Neural cell (in vitro differentiated cells): ENCODE results near the gene CAVIN1. TPM values are rescaled to one million over a fixed set of nuclear protein-coding genes. Genes with fewer than 3 reads are reported as not detected.

Experiments
- H2AFZ ChIP-seq: fragments of 200-600, 300-800 bp; sonication (generic), shearing (Covaris generic); 2 replicates; pipeline ENCODE4 v1.6.0; 2014; ENCODE audit warnings: low read depth, mild to moderate bottlenecking, antibody characterized with exemption, low read length, moderate library complexity
- H3F3A ChIP-seq: fragments of 200-600 bp; shearing (Covaris generic); 2 replicates; pipeline ENCODE4 v1.6.1; 2016; ENCODE audit warnings: mild to moderate bottlenecking, moderate library complexity, mixed read lengths, antibody characterized with exemption, low read length; ENCODE audit not compliant: insufficient read depth, poor library complexity, severe bottlenecking
- H3K27ac ChIP-seq: fragments of 200-600, 300-800 bp; sonication (generic), shearing (Covaris generic); 2 replicates; pipeline ENCODE4 v1.5.1; 2014; ENCODE audit warnings: mild to moderate bottlenecking, low read length, moderate library complexity
- H3K27me3 ChIP-seq: fragments of 300-800, 200-600 bp; sonication (generic), shearing (Covaris generic); 2 replicates; pipeline ENCODE4 v1.6.0; 2014; ENCODE audit warnings: mild to moderate bottlenecking, low read depth, low read length, moderate library complexity; ENCODE audit not compliant: insufficient read depth
- H3K36me3 ChIP-seq: fragments of 300-800, 200-600 bp; sonication (generic), shearing (Covaris generic); 2 replicates; pipeline ENCODE4 v1.5.1; 2014; ENCODE audit warnings: mild to moderate bottlenecking, antibody characterized with exemption, low read length, moderate library complexity; ENCODE audit not compliant: insufficient read depth
- H3K4me2 ChIP-seq: fragments of 300-800, 200-600 bp; sonication (generic), shearing (Covaris generic); 2 replicates; pipeline ENCODE4 v1.6.0; 2014; ENCODE audit warnings: mild to moderate bottlenecking, low read length
- H3K4me3 ChIP-seq: fragments of 300-800, 200-600 bp; sonication (generic), shearing (Covaris generic); 2 replicates; pipeline ENCODE4 v1.5.1; 2014; ENCODE audit warnings: mild to moderate bottlenecking, low read length, moderate library complexity
- H3K79me2 ChIP-seq: fragments of 200-600 bp; shearing (Covaris generic); replicated peaks from 2 replicates; pipeline ENCODE4 v1.6.0; 2014; ENCODE audit warnings: mild to moderate bottlenecking, low read length, moderate library complexity; ENCODE audit not compliant: insufficient read depth
- H3K9ac ChIP-seq: fragments of 300-800, 200-600 bp; sonication (generic), shearing (Covaris generic); 2 replicates; pipeline ENCODE4 v1.6.1; 2016; ENCODE audit warnings: mild to moderate bottlenecking, low read length, mixed read lengths
- H3K9me2 ChIP-seq: fragments of 200-600 bp; shearing (Covaris generic); 2 replicates; pipeline ENCODE4 v1.6.1; 2016; ENCODE audit warnings: mild to moderate bottlenecking, low read length, mixed read lengths; ENCODE audit not compliant: insufficient read depth
- H3K9me3 ChIP-seq: fragments of 200-600, 300-800 bp; sonication (generic), shearing (Covaris generic); 2 replicates; pipeline ENCODE4 v1.6.1; 2016; ENCODE audit warnings: mild to moderate bottlenecking, mixed run types, low read length, moderate library complexity, mixed read lengths
- H4K20me1 ChIP-seq: fragments of 200-600 bp; shearing (Covaris generic); 2 replicates; pipeline ENCODE4 v1.6.1; 2016; ENCODE audit warnings: mild to moderate bottlenecking, mixed run types; ENCODE audit not compliant: insufficient read depth
- EP300 ChIP-seq: fragments of 450-650 bp; conservative IDR thresholded peaks from 2 replicates; pipeline ENCODE4 v1.6.1; 2014; ENCODE audit warnings: antibody characterized with exemption, mild to moderate bottlenecking, moderate library complexity; ENCODE audit not compliant: poor library complexity, severe bottlenecking
- EZH2 ChIP-seq: fragments of 200-600, 300-800 bp; shearing (Covaris generic), sonication (generic); IDR thresholded peaks from 2 replicates; pipeline ENCODE4 v1.6.1; 2014; ENCODE audit warnings: antibody characterized with exemption, low read length, borderline replicate concordance, mild to moderate bottlenecking; ENCODE audit not compliant: insufficient read depth, poor library complexity, severe bottlenecking
- MXI1 ChIP-seq: fragments of 450-650 bp; conservative IDR thresholded peaks from 2 replicates; pipeline ENCODE4 v1.6.1; 2014; ENCODE audit warnings: antibody characterized with exemption, mild to moderate bottlenecking; ENCODE audit not compliant: poor library complexity, severe bottlenecking
- POLR2AphosphoS5 ChIP-seq: IDR thresholded peaks from 2 replicates; pipeline ENCODE4 v1.6.1; 2012
- SMC3 ChIP-seq: fragments of 450-650 bp; conservative IDR thresholded peaks from 2 replicates; pipeline ENCODE4 v1.6.1; 2014; ENCODE audit warnings: antibody characterized with exemption, mild to moderate bottlenecking, moderate library complexity; ENCODE audit not compliant: poor library complexity
- TAF1 ChIP-seq: IDR thresholded peaks from 2 replicates; pipeline ENCODE4 v1.6.1; 2012; ENCODE audit warnings: low read depth
- polyA plus RNA-seq: library from polyadenylated mRNA; depleted of rRNA; stranded (reverse); fragments of >200 nt; gene quantifications from 2 replicates; pipeline ENCODE4 v1.2.3, GENCODE V29; 2014
- TF ChIP-seq, protein P1 (sequence below): fragments of 450-650 bp; IDR thresholded peaks from 2 replicates; pipeline ENCODE4 v1.5.1; 2014; ENCODE audit warnings: antibody characterized with exemption, mild to moderate bottlenecking, moderate library complexity; ENCODE audit not compliant: poor library complexity, severe bottlenecking

Gene CAVIN1
- polyA plus RNA-seq, 1 donor from 2014 or later, result 0.07 TPM

DNA sequence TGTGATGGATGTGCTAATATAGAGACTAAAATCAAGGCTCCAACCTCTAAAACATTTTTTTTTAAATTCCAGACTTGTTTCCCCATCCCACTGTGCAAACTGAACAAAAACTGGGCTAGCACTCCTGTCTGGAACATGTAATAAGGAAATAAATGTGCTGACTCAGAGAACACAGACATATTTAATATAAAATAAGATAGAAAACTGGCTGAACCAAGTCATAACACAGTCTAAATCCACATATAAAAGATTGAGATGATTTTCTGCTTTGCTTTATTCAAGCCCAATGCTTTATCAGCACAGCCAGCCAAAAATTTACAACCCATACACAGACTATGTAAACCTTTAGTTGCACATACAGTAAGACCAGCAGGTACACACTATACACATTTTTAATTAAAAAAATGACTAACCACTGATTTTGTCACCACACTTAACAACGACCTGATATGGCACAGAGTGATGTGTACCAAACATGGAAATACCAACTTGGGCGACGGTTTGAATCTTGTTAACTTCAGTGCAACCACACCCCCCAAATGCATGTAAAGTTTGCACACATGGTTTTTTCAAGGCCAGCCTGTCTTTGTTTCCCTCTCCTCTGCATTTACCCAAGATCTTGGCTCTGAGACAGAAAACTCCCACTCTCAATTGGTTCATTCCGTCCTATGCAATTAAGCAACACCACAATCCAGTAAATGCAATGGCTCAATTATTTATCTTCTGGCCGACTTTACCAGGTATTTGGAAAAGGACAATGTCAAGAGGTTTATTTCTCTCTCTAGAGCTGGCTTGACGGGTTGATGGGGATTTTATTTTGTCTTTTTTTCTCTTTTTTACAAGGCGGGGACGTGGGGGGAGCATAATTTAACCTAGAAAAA, 36.0 kb downstream of the CAVIN1 start:
- Histone ChIP-seq H3K36me3 (no peaks in the 10 kb centered on the region), H3K4me3 (peak overlapping the region; percentile 98), H3K9me2 (no peaks in the 10 kb centered on the region), H2AFZ (no peak overlapping the region), H3F3A (no peaks in the 10 kb centered on the region), H3K27me3 (no peaks in the 10 kb centered on the region), H3K9me3 (no peaks in the 10 kb centered on the region), H3K27ac (peak overlapping the region; percentile 87), H3K4me2 (peak overlapping the region; percentile 91), H3K9ac (peak overlapping the region; percentile 95), H4K20me1 (no peaks in the 10 kb centered on the region), H3K79me2 (peaks cover 34% of the 10 kb centered on the region)
- peak; percentile 17 for TF ChIP-seq MXI1
- TF ChIP-seq SMC3, result no peak

DNA sequence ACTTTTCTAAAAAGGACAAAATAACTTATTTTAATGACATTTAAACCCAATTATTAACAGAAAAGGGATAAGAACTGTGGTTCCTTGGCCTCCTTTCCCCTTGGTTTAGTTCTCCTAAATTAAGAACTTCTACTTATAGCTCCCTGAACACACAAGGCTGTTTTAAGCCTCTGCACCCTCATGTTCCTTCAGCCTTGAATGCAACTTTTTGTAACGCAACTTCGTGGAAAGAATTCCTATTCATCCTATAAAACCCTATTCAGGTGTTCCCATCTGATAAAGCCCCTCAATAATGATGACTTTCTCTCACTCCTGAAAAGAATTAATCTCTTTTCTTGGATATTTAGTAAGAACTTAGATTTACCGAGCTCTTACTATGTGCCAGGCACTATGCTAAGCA, 41.2 kb downstream of the CAVIN1 start:
- Histone ChIP-seq H3K9me2 (no peaks in the 10 kb centered on the region), H3K9ac (no peak overlapping the region), H4K20me1 (no peaks in the 10 kb centered on the region), H3K36me3 (no peaks in the 10 kb centered on the region), H3K27me3 (no peaks in the 10 kb centered on the region), H3K79me2 (peaks cover 28% of the 10 kb centered on the region), H3K9me3 (no peaks in the 10 kb centered on the region), H2AFZ (no peak overlapping the region), H3K4me2 (no peak overlapping the region), H3K27ac (no peak overlapping the region), H3F3A (no peaks in the 10 kb centered on the region), H3K4me3 (no peak overlapping the region)
- no peak for TF ChIP-seq SMC3
- no peak for TF ChIP-seq POLR2AphosphoS5

DNA sequence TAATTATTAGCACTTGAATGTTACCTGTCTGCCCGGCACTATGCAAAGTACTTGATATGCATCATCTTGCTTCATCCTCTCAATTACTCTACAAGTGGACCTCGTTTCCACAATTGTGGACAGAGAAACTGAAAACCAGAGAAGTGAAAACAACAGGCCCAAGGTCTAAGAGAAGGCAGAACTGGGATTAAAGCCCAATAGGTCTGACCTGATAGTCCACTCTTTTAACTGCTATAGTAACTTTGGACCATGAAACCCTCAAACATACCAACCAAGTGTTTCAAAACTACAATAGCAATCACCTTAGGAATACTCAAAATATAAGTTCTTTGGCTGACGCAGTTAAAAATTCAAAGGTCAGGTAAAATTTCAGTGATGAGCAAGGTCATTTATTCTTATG, 42.1 kb downstream of the CAVIN1 start:
- no peaks in the 10 kb centered on the region for H3K9me2 ChIP-seq
- peaks cover 18% of the 10 kb centered on the region for H3K79me2 ChIP-seq
- H3K27ac ChIP-seq, result no peak overlapping the region
- no peaks in the 10 kb centered on the region for H3K36me3 ChIP-seq
- H3F3A ChIP-seq, result no peaks in the 10 kb centered on the region
- H3K4me3 ChIP-seq, result no peak overlapping the region
- H3K4me2 ChIP-seq, result no peak overlapping the region
- TF ChIP-seq SMC3 (no peak), POLR2AphosphoS5 (no peak), TAF1 (no peak), EP300 (no peak), MXI1 (no peak), EZH2 (no peak)
- TF ChIP-seq, protein P1, sequence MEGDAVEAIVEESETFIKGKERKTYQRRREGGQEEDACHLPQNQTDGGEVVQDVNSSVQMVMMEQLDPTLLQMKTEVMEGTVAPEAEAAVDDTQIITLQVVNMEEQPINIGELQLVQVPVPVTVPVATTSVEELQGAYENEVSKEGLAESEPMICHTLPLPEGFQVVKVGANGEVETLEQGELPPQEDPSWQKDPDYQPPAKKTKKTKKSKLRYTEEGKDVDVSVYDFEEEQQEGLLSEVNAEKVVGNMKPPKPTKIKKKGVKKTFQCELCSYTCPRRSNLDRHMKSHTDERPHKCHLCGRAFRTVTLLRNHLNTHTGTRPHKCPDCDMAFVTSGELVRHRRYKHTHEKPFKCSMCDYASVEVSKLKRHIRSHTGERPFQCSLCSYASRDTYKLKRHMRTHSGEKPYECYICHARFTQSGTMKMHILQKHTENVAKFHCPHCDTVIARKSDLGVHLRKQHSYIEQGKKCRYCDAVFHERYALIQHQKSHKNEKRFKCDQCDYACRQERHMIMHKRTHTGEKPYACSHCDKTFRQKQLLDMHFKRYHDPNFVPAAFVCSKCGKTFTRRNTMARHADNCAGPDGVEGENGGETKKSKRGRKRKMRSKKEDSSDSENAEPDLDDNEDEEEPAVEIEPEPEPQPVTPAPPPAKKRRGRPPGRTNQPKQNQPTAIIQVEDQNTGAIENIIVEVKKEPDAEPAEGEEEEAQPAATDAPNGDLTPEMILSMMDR, result no peak
- H3K27me3 ChIP-seq, result no peaks in the 10 kb centered on the region
- no peaks in the 10 kb centered on the region for H4K20me1 ChIP-seq
- no peak overlapping the region for H3K9ac ChIP-seq
- H2AFZ ChIP-seq, result no peak overlapping the region
- H3K9me3 ChIP-seq, result no peaks in the 10 kb centered on the region
